GM21515 (cell line): ENCODE data around the gene XPA.
"Not testable (repeated sequence)": the region's sequence is repeated elsewhere in the genome, so short reads cannot be mapped to it uniquely, and the experiment has no call there.

ENCODE experiments used
- ATAC-seq: cut with Tn5 transposase; IDR thresholded peaks from one replicate; pipeline ENCODE4 v1.9.1; 2021; ENCODE audit not compliant: unreplicated experiment

Gene XPA

GRCh38 chr9:97696803-97697601 lies at the start of gene XPA:
XPA (minus strand) TSS chr9:97697340; CDS start chr9:97697292, 48 bp downstream.
- ATAC-seq: peak; percentile 89

DNA sequence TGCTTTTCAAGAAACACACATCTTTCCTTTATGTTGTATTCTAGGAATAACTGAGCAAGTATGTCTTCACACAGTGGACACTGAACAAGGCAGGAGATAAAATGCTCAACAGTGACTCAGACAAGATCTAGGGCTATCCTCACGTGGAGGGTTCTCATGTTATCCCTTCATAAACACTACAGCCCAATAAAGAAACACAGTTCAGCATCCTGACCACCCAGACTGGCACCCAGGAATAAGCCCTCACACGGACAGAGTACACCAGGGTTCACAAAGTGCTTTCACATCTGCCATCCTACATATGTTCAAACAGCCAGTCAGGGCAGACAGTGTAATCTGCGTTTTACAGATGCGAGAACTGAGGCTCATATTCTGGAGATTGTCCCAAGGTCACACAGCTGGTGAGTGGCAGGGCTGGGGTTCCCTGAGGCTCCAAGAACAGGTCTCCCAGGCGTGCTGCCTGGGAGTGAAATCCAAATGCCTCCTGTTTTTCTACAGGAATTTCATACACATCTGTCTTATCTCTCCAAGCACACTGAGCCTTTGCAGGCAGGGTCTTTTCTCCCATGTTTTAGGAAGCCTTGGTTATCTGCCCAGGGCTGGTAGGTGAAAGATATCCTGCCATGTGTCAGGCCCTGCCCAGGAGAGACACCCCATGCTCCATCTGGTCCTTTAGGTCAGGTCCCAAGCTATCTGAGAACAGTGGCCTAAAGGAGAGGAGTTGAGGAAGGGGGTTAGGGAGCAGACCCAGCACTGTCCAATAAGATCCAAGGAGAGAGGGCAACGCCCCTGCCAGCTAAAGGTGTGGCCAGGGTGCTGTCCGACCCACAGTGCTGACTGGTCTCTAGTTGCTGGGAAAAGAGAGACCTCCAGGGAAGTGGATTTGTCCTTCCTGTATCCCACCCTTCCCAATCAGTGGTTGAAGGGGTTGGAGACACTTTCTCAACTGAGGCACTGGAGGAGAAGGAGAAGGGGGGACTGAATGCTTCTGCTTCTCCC lies 47.9 kb upstream of the XPA start:
- ATAC-seq: no peak

DNA sequence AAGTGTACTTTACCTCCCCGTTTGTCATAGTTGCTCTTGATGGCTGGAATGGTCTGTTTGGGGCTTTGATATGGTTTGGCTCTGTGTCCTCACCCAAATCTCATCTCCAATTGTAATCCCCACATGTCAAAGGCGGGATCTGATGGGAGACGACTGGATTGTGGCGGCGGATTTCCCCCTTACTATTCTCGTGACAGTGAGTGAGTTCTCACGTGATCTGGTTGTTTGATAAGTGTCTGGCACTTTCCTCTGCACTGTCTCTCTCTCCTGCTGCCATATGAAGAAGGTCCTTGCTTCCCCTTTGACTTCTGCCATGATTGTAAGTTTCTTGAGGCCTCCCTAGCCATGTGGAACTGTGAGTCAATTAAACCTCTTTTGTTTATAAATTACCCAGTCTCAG lies 46.9 kb upstream of the XPA start:
- ATAC-seq: not testable (repeated sequence)

GRCh38 chr9:97742545-97742944 lies 45.4 kb upstream of the XPA start:
- no peak for ATAC-seq

DNA sequence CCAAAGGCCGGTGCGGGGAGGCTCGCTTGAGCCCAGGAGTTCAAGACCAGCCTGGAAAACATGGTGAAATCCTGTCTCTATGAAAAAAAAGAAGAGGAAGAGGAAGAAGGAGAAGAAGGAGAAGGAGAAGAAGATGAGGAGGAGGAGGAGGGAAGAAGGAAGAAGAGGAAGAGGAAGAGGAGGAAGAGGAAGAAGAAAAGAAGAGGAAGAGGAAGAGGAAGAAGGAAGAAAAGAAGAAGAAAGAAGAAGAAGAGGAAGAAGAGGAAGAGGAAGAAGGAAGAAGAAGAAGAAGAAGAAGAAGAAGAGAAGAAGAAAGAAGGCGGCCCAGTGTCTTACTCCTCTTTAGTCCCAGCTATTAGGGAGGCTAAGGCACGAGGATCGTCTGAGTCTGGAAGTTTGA lies 44.8 kb upstream of the XPA start:
- no peak for ATAC-seq

- ATAC-seq: no peak
Measured at GRCh38 chr9:97740848-97741821, 44.0 kb upstream of the XPA start.

DNA sequence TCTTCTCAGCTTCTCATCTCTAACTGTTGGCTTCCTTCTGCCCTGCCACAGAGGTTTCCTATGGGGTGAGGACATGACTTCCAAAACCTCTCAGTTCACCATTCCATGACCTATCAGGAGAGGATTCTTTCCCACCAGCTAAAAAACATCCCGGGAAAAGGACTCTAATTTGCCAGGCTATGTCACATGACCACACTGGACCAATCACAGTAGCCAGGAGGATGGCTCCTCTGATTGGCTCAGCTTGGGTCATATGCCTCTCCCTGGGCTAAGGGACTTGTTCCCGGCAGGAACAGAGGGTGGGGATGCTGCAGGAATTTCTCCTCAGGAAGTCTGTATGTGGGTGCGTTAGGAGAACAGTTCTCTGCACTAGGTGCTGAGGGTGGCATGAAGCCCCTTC lies 40.3 kb upstream of the XPA start:
- ATAC-seq: no peak

- no peak for ATAC-seq
Measured at GRCh38 chr9:97735070-97735600, 38.0 kb upstream of the XPA start.

DNA sequence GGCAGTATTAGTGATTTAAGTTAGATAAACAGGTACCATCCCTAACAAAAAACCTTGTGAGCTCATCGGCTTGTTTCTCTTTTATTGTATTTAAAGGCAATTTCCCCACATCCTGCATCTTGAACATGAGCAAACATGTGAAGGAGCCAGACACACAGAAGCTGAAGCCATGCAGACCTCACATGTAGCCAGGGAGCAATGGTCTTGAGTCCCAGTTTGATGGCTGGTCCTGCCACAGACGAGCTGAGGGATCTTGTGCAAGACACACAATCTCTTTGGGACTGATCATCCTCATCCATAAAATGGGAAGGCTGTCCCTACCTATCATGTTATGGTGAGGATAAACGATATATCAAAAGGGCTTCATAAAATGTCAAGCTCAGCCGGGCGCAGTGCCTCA lies 29.6 kb upstream of the XPA start:
- ATAC-seq: no peak

- ATAC-seq: no peak
Measured at GRCh38 chr9:97723819-97724218, 26.7 kb upstream of the XPA start.

- ATAC-seq: no peak
Measured at GRCh38 chr9:97722331-97722730, 25.2 kb upstream of the XPA start.

DNA sequence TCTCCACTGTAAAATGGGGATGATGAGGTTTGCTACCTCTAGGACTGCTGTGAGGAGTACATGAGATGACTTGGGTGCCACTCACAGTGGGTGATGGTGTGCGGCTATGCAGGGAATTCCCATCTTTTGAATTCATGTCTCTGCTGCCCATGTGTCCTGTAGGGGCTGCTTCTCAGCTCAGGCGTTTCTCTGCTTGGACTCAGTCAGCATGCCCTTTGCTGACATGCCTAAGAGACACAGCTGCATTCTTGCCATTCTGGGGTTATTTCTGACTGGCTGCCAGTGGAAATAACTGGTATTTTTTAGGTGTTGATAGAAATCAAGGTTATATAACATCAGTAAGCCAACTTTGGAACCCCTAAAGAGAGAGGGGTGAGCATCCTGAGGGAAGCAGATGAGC lies 24.3 kb upstream of the XPA start:
- ATAC-seq: no peak

GRCh38 chr9:97717866-97718265 lies 20.7 kb upstream of the XPA start:
- no peak for ATAC-seq

- no peak for ATAC-seq
Measured at GRCh38 chr9:97714435-97714834, 17.3 kb upstream of the XPA start.

- ATAC-seq: no peak
Measured at GRCh38 chr9:97711223-97711626, 14.1 kb upstream of the XPA start.

GRCh38 chr9:97710356-97711222 lies 13.4 kb upstream of the XPA start:
- no peak for ATAC-seq

GRCh38 chr9:97706246-97706645 lies 9.1 kb upstream of the XPA start:
- ATAC-seq: no peak

- no peak for ATAC-seq
Measured at GRCh38 chr9:97705354-97705950, 8.3 kb upstream of the XPA start.

- ATAC-seq: no peak
Measured at GRCh38 chr9:97704851-97705250, 7.7 kb upstream of the XPA start.
